HUES48 (cell line): ENCODE measurements around the gene ZNF678.

Experiments used
- H3K27ac ChIP-seq: one replicate; pipeline ENCODE4 v1.7.0; 2013; ENCODE audit warnings: low read depth, low read length, inconsistent platforms
- H3K27me3 ChIP-seq: 2 replicates; pipeline ENCODE4 v1.6.1; 2013; ENCODE audit warnings: mild to moderate bottlenecking, low read length; ENCODE audit not compliant: control insufficient read depth, insufficient read depth
- H3K36me3 ChIP-seq: 2 replicates; pipeline ENCODE4 v1.6.1; 2013; ENCODE audit warnings: low read length; ENCODE audit not compliant: control insufficient read depth, insufficient read depth
- H3K4me1 ChIP-seq: 2 replicates; pipeline ENCODE4 v1.6.1; 2013; ENCODE audit warnings: mild to moderate bottlenecking, low read length; ENCODE audit not compliant: control insufficient read depth, insufficient read depth
- H3K4me3 ChIP-seq: 2 replicates; pipeline ENCODE4 v1.5.1; 2013; ENCODE audit warnings: mild to moderate bottlenecking, low read depth, low read length
- H3K9ac ChIP-seq: 2 replicates; pipeline ENCODE4 v1.6.1; 2013; ENCODE audit warnings: mild to moderate bottlenecking, low read depth, low read length, moderate library complexity
- H3K9me3 ChIP-seq: 2 replicates; pipeline ENCODE4 v1.6.1; 2013; ENCODE audit warnings: low read length; ENCODE audit not compliant: control insufficient read depth, insufficient read depth

The ZNF678 gene

GRCh38 chr1:227723474-227723873, 160.1 kb downstream of the ZNF678 start:
- no peak overlapping the region for H3K27ac ChIP-seq
- H3K4me3 ChIP-seq = no peak overlapping the region
- H3K9ac ChIP-seq = no peak overlapping the region
- H3K9me3 ChIP-seq = peaks cover 52% of the 10 kb centered on the region
- H3K36me3 ChIP-seq = no peaks in the 10 kb centered on the region
- H3K4me1 ChIP-seq = no peaks in the 10 kb centered on the region
- H3K27me3 ChIP-seq = no peaks in the 10 kb centered on the region

GRCh38 chr1:227725046-227725445, 161.7 kb downstream of the ZNF678 start:
- no peak overlapping the region for H3K4me3 ChIP-seq
- no peaks in the 10 kb centered on the region for H3K27me3 ChIP-seq
- peaks cover 40% of the 10 kb centered on the region for H3K9me3 ChIP-seq
- H3K4me1 ChIP-seq = peaks cover 4% of the 10 kb centered on the region
- H3K36me3 ChIP-seq = no peaks in the 10 kb centered on the region
- no peak overlapping the region for H3K27ac ChIP-seq
- no peak overlapping the region for H3K9ac ChIP-seq

- peaks cover 6% of the 10 kb centered on the region for H3K4me1 ChIP-seq
- no peak overlapping the region for H3K4me3 ChIP-seq
- peaks cover 27% of the 10 kb centered on the region for H3K9me3 ChIP-seq
- H3K27me3 ChIP-seq = no peaks in the 10 kb centered on the region
- no peak overlapping the region for H3K27ac ChIP-seq
- H3K36me3 ChIP-seq = peaks cover 5% of the 10 kb centered on the region; the same call in 1 of the 2 replicates
- no peak overlapping the region for H3K9ac ChIP-seq
Observed at GRCh38 chr1:227726318-227726717, 163.0 kb downstream of the ZNF678 start.
